ENCODE data around the gene TNS1.

Gene TNS1

GRCh38 chr2:217998926-217999594 is 3.7 kb downstream of the TNS1 start:
- no peak for TF ChIP-seq CTCF (IDR thresholded peaks at IDR 0.05; ENCODE audit: insufficient read depth, low read depth, low read length, missing control alignments)
- no peak for DNase-seq (ENCODE audit: low read depth)
- no peak overlapping the region for H3K4me3 ChIP-seq (ENCODE audit: low read length)

DNA sequence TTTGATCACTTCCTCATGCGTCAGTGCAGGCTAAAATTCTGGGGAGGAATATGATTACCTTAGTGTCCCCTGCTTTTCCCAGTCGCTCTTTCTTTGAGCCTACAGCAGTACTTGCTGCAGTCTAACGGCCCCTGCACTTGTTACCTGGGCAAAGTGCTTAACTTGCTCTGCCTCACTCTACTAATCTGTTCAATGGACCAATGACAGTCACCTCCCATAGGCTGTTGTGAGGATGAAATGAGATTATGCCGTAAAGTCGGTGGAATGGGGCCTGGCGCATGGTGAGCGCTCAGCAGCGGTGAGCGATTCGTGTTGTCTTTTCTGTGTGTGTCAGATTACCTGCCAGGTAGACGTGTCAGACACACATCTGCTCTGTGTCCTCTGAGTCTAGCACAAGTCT is 5.3 kb downstream of the TNS1 start:
- DNase-seq (ENCODE audit: low read depth) = no peak
- TF ChIP-seq CTCF (IDR thresholded peaks at IDR 0.05; ENCODE audit: insufficient read depth, low read depth, low read length, missing control alignments) = no peak
- H3K4me3 ChIP-seq (ENCODE audit: low read length) = no peak overlapping the region

GRCh38 chr2:217996361-217996760 is 6.4 kb downstream of the TNS1 start:
- no peak overlapping the region for H3K4me3 ChIP-seq (ENCODE audit: low read length)
- DNase-seq (ENCODE audit: low read depth) = peak; percentile 65
- TF ChIP-seq CTCF (IDR thresholded peaks at IDR 0.05; ENCODE audit: insufficient read depth, low read depth, low read length, missing control alignments) = no peak

DNA sequence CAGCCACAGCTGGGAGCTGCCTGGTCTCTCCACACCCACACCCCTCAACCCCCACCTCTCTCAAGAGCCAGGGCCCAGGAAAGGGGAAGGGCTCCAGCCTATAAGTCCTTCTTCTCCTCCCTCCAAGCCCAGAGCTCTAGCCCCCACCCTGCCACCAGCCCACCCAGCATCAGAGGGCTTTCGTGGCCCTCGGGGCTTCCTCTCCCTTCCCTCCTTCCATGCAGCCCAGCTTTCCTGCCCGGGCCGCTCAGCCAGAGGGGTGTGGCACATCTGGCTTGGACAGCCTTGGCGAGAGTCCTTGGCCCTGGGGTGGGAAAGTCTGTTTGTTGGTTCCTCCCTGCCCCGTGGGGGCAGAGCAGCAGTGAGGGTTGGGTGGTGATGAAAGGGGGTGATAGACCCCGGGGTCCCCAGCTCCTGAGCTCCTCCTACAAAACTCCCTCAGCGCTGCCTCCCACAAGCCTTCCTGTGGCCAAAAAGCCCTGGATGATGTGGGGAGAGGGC is 7.0 kb downstream of the TNS1 start:
- no peak for DNase-seq (ENCODE audit: low read depth)
- no peak for TF ChIP-seq CTCF (IDR thresholded peaks at IDR 0.05; ENCODE audit: insufficient read depth, low read depth, low read length, missing control alignments)
- H3K4me3 ChIP-seq (ENCODE audit: low read length) = no peak overlapping the region

DNA sequence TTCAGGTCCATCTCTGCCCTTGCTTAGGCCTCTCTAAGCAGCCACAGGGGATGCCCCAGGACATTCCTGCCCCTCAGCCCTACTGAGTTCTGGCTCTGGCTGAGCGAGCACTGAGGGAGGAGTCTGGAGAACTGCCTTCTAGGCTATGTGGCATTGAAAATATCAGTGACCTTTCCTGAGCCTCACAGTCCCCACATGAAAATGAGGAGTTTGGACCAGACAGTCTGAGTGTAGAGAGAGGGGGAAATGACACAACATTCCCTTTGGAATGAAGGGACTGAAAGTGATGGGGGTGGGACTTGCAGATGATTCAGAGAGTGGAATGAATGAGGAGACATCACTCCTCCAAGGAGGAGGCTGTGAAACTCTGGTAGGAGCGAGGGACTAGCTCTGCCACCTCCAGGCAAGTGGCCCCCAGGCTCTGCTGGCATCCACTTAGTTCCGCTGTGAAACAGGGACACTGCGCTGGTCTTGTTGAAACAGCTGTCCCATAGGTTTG is 8.0 kb downstream of the TNS1 start:
- peak; percentile 68 for DNase-seq (ENCODE audit: low read depth)
- H3K4me3 ChIP-seq (ENCODE audit: low read length) = no peak overlapping the region
- TF ChIP-seq CTCF (IDR thresholded peaks at IDR 0.05; ENCODE audit: insufficient read depth, low read depth, low read length, missing control alignments) = no peak

DNA sequence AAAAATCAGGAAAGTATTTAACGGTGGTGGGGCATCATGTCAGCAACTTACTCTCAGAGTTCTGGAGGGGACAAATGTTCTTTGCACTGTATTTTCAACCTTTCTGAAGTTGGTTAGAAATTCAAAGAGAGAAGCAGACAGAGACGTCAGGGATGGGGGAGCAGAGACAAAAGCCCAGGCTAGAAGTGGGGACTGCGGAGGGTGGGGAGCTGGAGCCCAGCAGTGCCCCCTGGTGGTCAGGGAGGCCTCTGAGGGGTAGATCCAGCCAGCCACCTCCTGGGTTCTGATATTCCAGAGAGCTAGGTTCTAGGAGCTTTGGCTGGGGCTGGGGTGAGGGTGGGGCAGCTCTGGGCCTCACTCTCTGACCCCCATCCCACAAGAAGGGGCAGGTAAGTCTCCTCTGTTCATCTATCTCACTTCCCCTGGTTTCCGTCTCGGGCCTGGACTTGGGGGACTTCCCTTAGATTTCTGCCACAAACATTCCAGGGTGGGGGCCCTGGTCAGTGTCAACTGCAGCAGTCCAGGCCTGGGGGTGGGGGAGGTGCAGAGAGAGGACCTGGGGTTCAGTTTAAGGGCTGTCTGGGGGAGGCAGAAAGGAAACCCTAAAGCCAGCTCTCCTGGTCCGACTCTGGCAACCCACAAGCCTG is 8.9 kb downstream of the TNS1 start:
- DNase-seq (ENCODE audit: low read depth) = no peak
- H3K4me3 ChIP-seq (ENCODE audit: low read length) = no peak overlapping the region
- peak; percentile 58 for TF ChIP-seq CTCF (IDR thresholded peaks at IDR 0.05; ENCODE audit: insufficient read depth, low read depth, low read length, missing control alignments)

Data from epithelial cell of esophagus (primary cell).